Gastrocnemius medialis (tissue), 4 donors: ENCODE data around the gene ARHGAP15.

Source experiments
- CTCF ChIP-seq, 5 experiments: fragments of 450-650 bp in 3 of 5; fragments of 200-600 bp in 2 of 5; sonication (generic) in 2 of 5; IDR thresholded peaks in 4 of 5; conservative IDR thresholded peaks in 1 of 5; 1 replicate in 4 of 5; 2 replicates in 1 of 5; pipeline ENCODE4 v1.5.1; 2016 to 2019; ENCODE audit warnings: antibody characterized with exemption in 5 of 5, mild to moderate bottlenecking in 3 of 5, moderate library complexity in 3 of 5
- POLR2A ChIP-seq, 2 donors: fragments of 450-650 bp; IDR thresholded peaks; one replicate each; pipeline ENCODE4 v1.6.1; 2017; ENCODE audit warnings: antibody characterized with exemption in 2 of 2, mild to moderate bottlenecking in 2 of 2, moderate library complexity in 2 of 2

DNA sequence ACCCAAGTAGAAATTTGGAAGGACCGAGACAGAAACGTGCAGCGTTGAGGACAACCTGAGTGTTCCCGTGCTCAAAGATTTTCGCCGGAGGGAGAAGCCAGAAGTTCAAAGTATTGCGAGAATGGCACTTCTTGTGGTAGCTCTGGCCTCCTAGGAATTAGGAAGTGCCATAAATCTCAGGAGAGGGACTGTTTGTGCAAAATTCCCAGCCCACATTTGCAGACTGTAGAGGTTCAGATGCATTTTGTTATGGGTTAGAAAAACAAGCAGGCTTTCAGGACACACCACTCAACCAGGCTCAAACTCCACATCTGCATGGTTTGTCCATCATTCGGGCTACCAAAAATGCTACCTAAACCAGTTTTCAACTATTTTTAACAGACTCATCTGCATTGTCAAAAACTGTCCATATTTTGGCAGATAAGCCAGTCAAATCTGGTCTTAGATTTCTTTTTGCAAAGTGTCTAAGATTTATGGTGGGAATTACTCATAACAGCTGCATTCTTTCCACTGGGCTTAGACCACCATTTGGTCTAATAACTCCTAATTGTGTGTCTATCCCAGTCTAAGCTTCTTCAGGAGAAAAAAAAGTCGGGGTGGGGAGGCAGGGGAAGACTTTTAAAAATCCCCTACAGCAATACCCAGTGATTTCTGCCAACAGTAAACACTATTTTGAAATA lies 422.9 kb downstream of the ARHGAP15 start:
- TF ChIP-seq CTCF (IDR thresholded peaks at IDR 0.05 in 4 of 5, conservative IDR thresholded peaks at IDR 0.05 in 1 of 5) (no peak), POLR2A (IDR thresholded peaks at IDR 0.05) (no peak)
